A204.1 (cell line): ENCODE results near the gene DCAF10.
"Not testable (repeated sequence)": the region's sequence is repeated elsewhere in the genome, so short reads cannot be mapped to it uniquely, and the experiment has no call there.

Experiments
- FAIRE-seq: peaks from 2 replicates; lab custom pipeline; 2012; peaks lifted over from hg19 to GRCh38; lab: Jason Lieb, UNC

The DCAF10 gene

GRCh38 chr9:37862530-37862929 lies 61.9 kb downstream of the DCAF10 start:
- no peak for FAIRE-seq

GRCh38 chr9:37870081-37870798 lies 69.6 kb downstream of the DCAF10 start:
- no peak for FAIRE-seq

- no peak for FAIRE-seq
Measured at GRCh38 chr9:37870799-37871176, 70.2 kb downstream of the DCAF10 start.

- FAIRE-seq: no peak
Measured at GRCh38 chr9:37873955-37874354, 73.4 kb downstream of the DCAF10 start.

GRCh38 chr9:37876376-37876775 lies 75.8 kb downstream of the DCAF10 start:
- FAIRE-seq: no peak

- FAIRE-seq: no peak
Measured at GRCh38 chr9:37880916-37881479, 80.4 kb downstream of the DCAF10 start.

- not testable (repeated sequence) for FAIRE-seq
Measured at GRCh38 chr9:37887977-37888583, 87.5 kb downstream of the DCAF10 start.

GRCh38 chr9:37889536-37889935 lies 88.9 kb downstream of the DCAF10 start:
- no peak for FAIRE-seq

GRCh38 chr9:37891042-37891441 lies 90.4 kb downstream of the DCAF10 start:
- not testable (repeated sequence) for FAIRE-seq

GRCh38 chr9:37892063-37892462 lies 91.5 kb downstream of the DCAF10 start:
- FAIRE-seq: no peak

GRCh38 chr9:37897665-37898064 lies 97.1 kb downstream of the DCAF10 start:
- FAIRE-seq: no peak

GRCh38 chr9:37899041-37899440 lies 98.4 kb downstream of the DCAF10 start:
- FAIRE-seq: no peak

GRCh38 chr9:37902131-37902530 lies 101.5 kb downstream of the DCAF10 start:
- no peak for FAIRE-seq

GRCh38 chr9:37902796-37903646 lies 102.4 kb downstream of the DCAF10 start:
- FAIRE-seq: no peak

- no peak for FAIRE-seq
Measured at GRCh38 chr9:37903647-37904444, 103.2 kb downstream of the DCAF10 start, which contains the start of gene SLC25A51. Gene SLC25A51 (minus strand): TSS chr9:37904127. CDS start chr9:37888550, 15,577 bp downstream.

- FAIRE-seq: no peak
Measured at GRCh38 chr9:37904445-37905130, 104.0 kb downstream of the DCAF10 start.

- no peak for FAIRE-seq
Measured at GRCh38 chr9:37905131-37905505, 104.5 kb downstream of the DCAF10 start.

- FAIRE-seq: no peak
Measured at GRCh38 chr9:37905776-37906175, 105.2 kb downstream of the DCAF10 start.

GRCh38 chr9:37906312-37907239 lies 106.0 kb downstream of the DCAF10 start:
- FAIRE-seq: no peak

GRCh38 chr9:37908283-37908682 lies 107.7 kb downstream of the DCAF10 start:
- FAIRE-seq: no peak
